ENCODE measurements around the gene MESP2. TPM values are rescaled to one million over a fixed set of nuclear protein-coding genes. Genes with fewer than 3 reads are reported as not detected.
A peak's percentile ranks its signal among the peaks of the same experiment; 100 is the strongest.

Gene MESP2
- total RNA-seq, 1 experiment from 2014 or later: 1.1 TPM

- no peak for TF ChIP-seq SIN3A (IDR thresholded peaks at IDR 0.05; ENCODE audit: borderline replicate concordance, insufficient read depth, low read depth, low read length)
- CTCF ChIA-PET: interaction anchor here (0.5 to 2.5 kb wide), 5 partner anchors 22 to 149 kb away, joined by 8 to 40 read pairs (median 11); no protein-coding TSS in a partner anchor
- H3K27me3 ChIP-seq (ENCODE audit: control insufficient read depth, insufficient read depth, low read length): no peaks in the 10 kb centered on the region
- H3K4me1 ChIP-seq (ENCODE audit: control insufficient read depth, insufficient read depth, low read length): peaks cover 7% of the 10 kb centered on the region; the same call in 1 of the 2 replicates
- H3K36me3 ChIP-seq (ENCODE audit: control insufficient read depth, insufficient read depth, low read length): no peaks in the 10 kb centered on the region
- ATAC-seq (no peak), DNase-seq (ENCODE audit: low read depth, low spot score) (no peak)
- no peak overlapping the region for H3K27ac ChIP-seq (ENCODE audit: low read length)
- H3K4me3 ChIP-seq (ENCODE audit: low read depth in 2 of 2, low read length in 2 of 2): no peak overlapping the region
- POLR2A ChIA-PET: interaction anchor here (0.6 kb wide), 1 partner anchor 10 kb away, joined by 5 read pairs; no protein-coding TSS in a partner anchor
- BruUV-seq (replicated peaks): no TSS peak
- in situ Hi-C loops (cut with HindIII; ENCODE audit: low pct_unique_long_range_greater_than_20kb, low sequenced_read_pairs): no loop called here
- intact Hi-C loops (cut with micrococcal nuclease; ENCODE audit: unreplicated experiment): loop anchor here (2.0 kb wide), 1 partner anchor 113 kb away; no protein-coding TSS in a partner anchor
- H3K9me3 ChIP-seq (ENCODE audit: control insufficient read depth, insufficient read depth, low read depth, low read length): no peaks in the 10 kb centered on the region
Measured at GRCh38 chr15:89761929-89762328, 14.2 kb upstream of the MESP2 start.

GRCh38 chr15:89765694-89766093 lies 10.4 kb upstream of the MESP2 start:
- ATAC-seq (no peak), DNase-seq (ENCODE audit: low read depth, low spot score) (no peak)
- intact Hi-C loops (cut with micrococcal nuclease; ENCODE audit: unreplicated experiment) (no loop called here), in situ Hi-C loops (cut with HindIII; ENCODE audit: low pct_unique_long_range_greater_than_20kb, low sequenced_read_pairs) (no loop called here)
- CTCF ChIA-PET: no interaction called here
- POLR2A ChIA-PET: no interaction called here
- H3K36me3 ChIP-seq (ENCODE audit: control insufficient read depth, insufficient read depth, low read length): no peaks in the 10 kb centered on the region
- no peaks in the 10 kb centered on the region; the same call in 1 of the 2 replicates for H3K4me1 ChIP-seq (ENCODE audit: control insufficient read depth, insufficient read depth, low read length)
- no peaks in the 10 kb centered on the region for H3K9me3 ChIP-seq (ENCODE audit: control insufficient read depth, insufficient read depth, low read depth, low read length)
- no peaks in the 10 kb centered on the region for H3K27me3 ChIP-seq (ENCODE audit: control insufficient read depth, insufficient read depth, low read length)
- no peak overlapping the region for H3K4me3 ChIP-seq (ENCODE audit: low read depth in 2 of 2, low read length in 2 of 2)
- no peak for TF ChIP-seq POLR2AphosphoS5 (IDR thresholded peaks at IDR 0.05; ENCODE audit: low read depth, low read length)
- TF ChIP-seq SIN3A (IDR thresholded peaks at IDR 0.05; ENCODE audit: borderline replicate concordance, insufficient read depth, low read depth, low read length): no peak
- no peak for TF ChIP-seq REST (IDR thresholded peaks at IDR 0.05; ENCODE audit: insufficient read depth in 1 of 2, low read depth in 2 of 2, low read length in 1 of 2)
- no peak overlapping the region for H3K27ac ChIP-seq (ENCODE audit: low read length)
- BruUV-seq (replicated peaks): no TSS peak

- TF ChIP-seq POLR2AphosphoS5 (IDR thresholded peaks at IDR 0.05; ENCODE audit: low read depth, low read length) (no peak), TCF7L2 (IDR thresholded peaks at IDR 0.05; ENCODE audit: low read depth, low read length) (no peak), SIN3A (IDR thresholded peaks at IDR 0.05; ENCODE audit: borderline replicate concordance, insufficient read depth, low read depth, low read length) (no peak), REST (IDR thresholded peaks at IDR 0.05; ENCODE audit: insufficient read depth in 1 of 2, low read depth in 2 of 2, low read length in 1 of 2) (no peak), CTCF (IDR thresholded peaks at IDR 0.05) (no peak)
- no peaks in the 10 kb centered on the region for H3K36me3 ChIP-seq (ENCODE audit: control insufficient read depth, insufficient read depth, low read length)
- in situ Hi-C loops (cut with HindIII; ENCODE audit: low pct_unique_long_range_greater_than_20kb, low sequenced_read_pairs) (no loop called here), intact Hi-C loops (cut with micrococcal nuclease; ENCODE audit: unreplicated experiment) (no loop called here)
- peak; percentile 32; the same call in 1 of the 2 replicates for ATAC-seq
- ChIA-PET POLR2A (no interaction called here), CTCF (no interaction called here)
- H3K27me3 ChIP-seq (ENCODE audit: control insufficient read depth, insufficient read depth, low read length): no peaks in the 10 kb centered on the region
- no peak for DNase-seq (ENCODE audit: low read depth, low spot score)
- no peaks in the 10 kb centered on the region for H3K9me3 ChIP-seq (ENCODE audit: control insufficient read depth, insufficient read depth, low read depth, low read length)
- H3K27ac ChIP-seq (ENCODE audit: low read length): no peak overlapping the region
- H3K4me1 ChIP-seq (ENCODE audit: control insufficient read depth, insufficient read depth, low read length): no peaks in the 10 kb centered on the region
- no TSS peak for BruUV-seq (replicated peaks)
- no peak overlapping the region for H3K4me3 ChIP-seq (ENCODE audit: low read depth in 2 of 2, low read length in 2 of 2)
Measured at GRCh38 chr15:89766357-89767311, 9.5 kb upstream of the MESP2 start.
